ENCODE measurements around the gene ARGLU1.

ARGLU1 gene

DNA sequence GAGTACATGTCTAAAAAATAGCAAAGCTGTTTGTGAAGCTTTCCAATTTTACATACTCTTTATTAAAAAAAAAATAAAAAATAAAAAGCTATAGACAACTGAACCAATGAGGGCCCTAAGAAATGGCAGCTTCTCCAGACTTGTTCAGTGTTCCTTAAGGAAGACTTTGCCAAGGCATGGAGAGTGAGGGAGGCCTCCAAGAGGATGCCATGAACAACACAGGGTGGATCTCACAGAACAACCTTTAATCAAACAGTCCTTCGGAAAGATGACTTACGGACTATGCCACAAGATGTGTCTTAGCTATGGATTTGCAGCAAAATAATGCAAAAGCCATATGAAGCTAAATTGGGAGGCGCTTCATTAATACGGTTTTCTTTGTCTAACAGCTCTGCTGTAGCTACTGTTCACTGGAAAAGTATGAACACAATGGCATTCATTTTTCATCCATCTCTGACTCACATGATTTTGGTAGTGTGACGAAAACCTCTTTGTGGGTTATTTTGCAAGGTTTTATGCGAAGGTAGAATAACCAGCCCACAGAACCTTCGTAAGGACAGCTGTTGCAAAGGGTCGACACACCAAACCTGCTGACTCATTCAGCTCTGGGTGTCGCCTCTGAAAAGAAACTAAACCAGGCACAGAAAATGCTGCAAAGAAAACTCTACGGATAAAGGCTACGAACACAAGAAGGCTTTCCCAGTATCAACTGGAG is 60.2 kb downstream of the ARGLU1 start:
- Mint-ChIP-seq H3K4me1 (no peaks in the 10 kb centered on the region), H3K27ac (no peak overlapping the region), H3K9me3 (no peaks in the 10 kb centered on the region), H3K36me3 (no peaks in the 10 kb centered on the region), H3K4me3 (no peak overlapping the region)
- DNase-seq (ENCODE audit: low spot score in 2 of 2) (no peak), ATAC-seq (peak; percentile 66)

DNA sequence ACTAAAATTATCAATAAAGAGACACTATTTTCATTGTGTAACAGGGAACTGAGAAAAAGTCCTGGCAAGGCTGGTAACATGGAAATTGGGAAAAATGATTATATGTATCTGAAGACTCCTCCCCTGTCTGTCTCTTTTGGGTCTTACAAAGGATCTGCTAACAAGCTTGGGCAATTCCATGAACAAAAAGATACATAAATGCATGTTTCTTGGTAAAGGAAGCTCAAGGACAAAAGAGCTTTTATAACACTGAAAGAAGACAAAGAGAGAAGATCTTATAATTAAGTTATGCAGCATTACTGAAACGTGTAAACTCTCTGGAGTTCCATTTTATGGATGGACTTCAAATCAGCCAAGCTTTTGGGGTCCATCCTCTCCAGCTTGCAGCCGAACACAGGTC is 61.7 kb downstream of the ARGLU1 start:
- no peaks in the 10 kb centered on the region for H3K36me3 Mint-ChIP-seq
- H3K4me1 Mint-ChIP-seq = no peaks in the 10 kb centered on the region
- ATAC-seq = no peak
- no peaks in the 10 kb centered on the region for H3K9me3 Mint-ChIP-seq
- no peak overlapping the region for H3K4me3 Mint-ChIP-seq
- no peak overlapping the region for H3K27ac Mint-ChIP-seq
- no peak for DNase-seq (ENCODE audit: low spot score in 2 of 2)

DNA sequence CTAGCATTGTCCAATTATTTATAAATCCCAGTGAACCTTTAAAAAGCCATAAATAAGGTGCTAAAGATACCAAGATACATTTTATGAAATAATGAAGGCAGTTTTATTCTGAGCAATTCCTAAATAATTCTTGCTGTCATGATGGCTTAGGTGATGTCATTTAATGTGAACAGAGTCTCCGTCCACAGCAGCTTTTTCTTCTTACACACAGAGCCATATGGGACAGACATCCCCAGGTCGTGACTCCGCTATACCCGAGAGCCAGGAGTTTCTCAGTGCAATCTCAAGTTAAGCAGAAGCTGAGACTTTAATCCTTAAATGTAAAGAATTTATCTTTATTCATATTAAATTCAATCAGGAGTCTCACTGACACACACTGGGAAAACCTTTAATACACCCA is 62.2 kb downstream of the ARGLU1 start:
- DNase-seq (ENCODE audit: low spot score in 2 of 2) (no peak), ATAC-seq (no peak)
- Mint-ChIP-seq H3K27ac (no peak overlapping the region), H3K9me3 (no peaks in the 10 kb centered on the region), H3K36me3 (no peaks in the 10 kb centered on the region), H3K4me1 (no peaks in the 10 kb centered on the region), H3K4me3 (no peak overlapping the region)

DNA sequence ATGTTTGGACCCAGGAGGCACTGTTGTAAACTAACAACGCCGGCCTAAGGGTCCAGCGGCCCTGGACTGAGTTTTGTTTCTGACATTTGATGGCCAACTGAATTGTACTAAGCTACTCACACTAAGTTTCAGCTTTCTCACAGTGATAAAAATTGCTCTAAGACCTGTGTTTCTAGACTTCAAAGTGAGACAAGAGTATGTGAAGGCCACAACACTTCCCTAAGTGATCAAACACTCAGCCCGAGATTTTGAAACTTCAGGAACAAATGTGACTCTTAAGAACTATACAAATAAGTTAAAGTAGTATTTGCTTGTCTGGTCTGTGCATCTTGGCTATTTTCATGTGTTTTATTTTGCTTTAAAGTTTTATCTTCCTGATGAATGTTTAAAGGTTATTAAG is 62.6 kb downstream of the ARGLU1 start:
- H3K36me3 Mint-ChIP-seq = no peaks in the 10 kb centered on the region

DNA sequence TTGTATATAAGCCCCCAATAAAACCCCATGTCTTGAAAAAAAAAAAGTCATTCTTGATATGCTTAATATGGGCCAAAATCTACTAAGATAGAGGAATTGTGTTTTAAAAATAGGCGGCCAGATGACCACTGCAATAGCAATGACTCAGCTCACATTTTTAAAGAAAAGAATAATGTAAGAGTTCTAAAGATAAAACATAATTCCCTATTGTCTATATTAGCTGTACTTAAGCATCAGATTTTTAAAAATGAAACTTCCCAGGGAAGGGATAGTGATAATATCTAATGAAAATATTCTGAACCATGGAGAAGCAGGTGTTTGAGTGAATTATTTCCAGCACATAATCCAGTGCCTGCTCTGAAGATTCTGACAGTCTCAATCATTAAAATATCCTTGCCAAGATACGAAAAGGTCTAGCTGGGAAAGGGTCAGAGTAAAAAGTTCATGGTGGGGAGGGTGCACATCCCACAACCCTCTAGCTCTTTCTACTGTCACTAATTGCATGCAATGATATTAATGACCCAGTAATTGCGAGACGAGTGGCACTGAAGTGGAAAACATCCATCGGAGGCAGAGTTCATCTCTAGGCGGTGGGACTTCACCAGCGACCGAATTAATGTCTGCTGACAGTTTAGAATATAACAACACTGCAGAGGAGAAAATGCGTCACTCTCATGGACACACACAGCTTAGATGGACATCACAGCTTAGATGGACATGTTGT is 64.0 kb downstream of the ARGLU1 start:
- Mint-ChIP-seq H3K9me3 (no peaks in the 10 kb centered on the region), H3K4me1 (no peaks in the 10 kb centered on the region), H3K27ac (no peak overlapping the region), H3K36me3 (no peaks in the 10 kb centered on the region), H3K4me3 (no peak overlapping the region)
- DNase-seq (ENCODE audit: low spot score in 2 of 2) (no peak), ATAC-seq (no peak)

More for the DNA sequence above, 62.6 kb downstream of the ARGLU1 start:
- no peak for ATAC-seq
- Mint-ChIP-seq H3K9me3 (no peaks in the 10 kb centered on the region), H3K4me1 (no peaks in the 10 kb centered on the region), H3K27ac (no peak overlapping the region), H3K4me3 (no peak overlapping the region)
- no peak for DNase-seq (ENCODE audit: low spot score in 2 of 2)

DNA sequence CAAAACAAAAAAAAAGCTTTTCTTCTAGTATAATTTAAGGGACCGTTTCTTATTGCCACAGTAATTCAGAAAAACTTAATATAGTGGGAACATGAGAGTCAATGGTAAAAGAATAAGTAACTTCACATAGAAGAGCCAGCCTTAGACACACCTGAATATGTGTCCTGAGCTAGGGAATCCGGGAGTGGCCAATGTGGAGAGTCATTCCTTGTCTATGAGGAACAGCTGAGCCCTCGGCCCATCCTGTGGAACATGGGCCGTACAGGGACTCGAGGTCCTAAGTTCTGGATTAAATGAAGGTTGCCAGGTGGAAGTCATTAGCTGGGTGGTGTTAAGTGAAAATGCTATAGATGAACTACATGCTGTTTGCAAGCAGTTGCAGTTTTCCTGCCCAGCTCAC is 64.7 kb downstream of the ARGLU1 start:
- ATAC-seq = no peak
- no peaks in the 10 kb centered on the region for H3K4me1 Mint-ChIP-seq
- H3K4me3 Mint-ChIP-seq = no peak overlapping the region
- H3K9me3 Mint-ChIP-seq = no peaks in the 10 kb centered on the region
- no peaks in the 10 kb centered on the region for H3K36me3 Mint-ChIP-seq
- DNase-seq (ENCODE audit: low spot score in 2 of 2) = no peak
- H3K27ac Mint-ChIP-seq = no peak overlapping the region

DNA sequence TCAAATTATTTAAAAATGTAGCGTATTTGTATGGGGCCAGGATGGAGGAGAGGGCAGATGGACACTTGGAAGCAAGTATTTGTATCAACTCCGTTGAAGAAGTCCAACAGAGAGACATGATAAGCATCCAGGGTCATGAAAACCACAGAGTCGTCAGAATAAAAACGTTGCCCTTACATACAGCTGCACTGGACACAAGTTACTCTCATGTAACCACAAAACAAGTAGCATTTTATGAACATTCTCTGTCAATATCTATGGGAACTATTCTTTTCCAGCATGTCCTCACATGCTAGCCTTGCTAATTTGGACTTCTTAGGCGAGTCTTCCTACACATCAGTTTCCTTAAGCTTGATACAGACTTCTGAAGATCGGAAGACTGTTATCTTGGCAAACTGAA is 67.5 kb downstream of the ARGLU1 start:
- H3K27ac Mint-ChIP-seq = no peak overlapping the region
- H3K4me1 Mint-ChIP-seq = no peaks in the 10 kb centered on the region
- DNase-seq (ENCODE audit: low spot score in 2 of 2) (no peak), ATAC-seq (no peak)
- H3K4me3 Mint-ChIP-seq = no peak overlapping the region
- H3K36me3 Mint-ChIP-seq = no peaks in the 10 kb centered on the region
- H3K9me3 Mint-ChIP-seq = no peaks in the 10 kb centered on the region

DNA sequence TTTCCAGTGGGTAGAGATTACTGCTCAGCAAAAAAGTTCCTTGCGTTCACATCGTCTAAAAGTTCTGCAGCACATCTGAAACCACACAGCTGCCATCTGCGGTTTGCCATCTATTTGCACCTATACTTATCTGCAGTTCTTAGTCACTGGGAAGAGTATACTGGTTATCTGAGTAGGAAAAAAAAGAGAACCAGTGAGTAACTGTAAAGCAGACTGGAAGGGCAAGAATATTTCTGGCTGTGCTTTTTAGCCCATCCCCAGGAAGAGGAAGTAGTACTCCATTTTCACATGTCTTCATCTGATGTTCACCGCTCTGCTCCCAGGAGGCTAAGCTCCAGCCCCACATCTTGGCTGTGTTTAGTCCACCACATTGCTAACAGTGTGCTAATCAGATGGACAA is 68.0 kb downstream of the ARGLU1 start:
- DNase-seq (ENCODE audit: low spot score in 2 of 2) (no peak), ATAC-seq (no peak)
- no peaks in the 10 kb centered on the region for H3K9me3 Mint-ChIP-seq
- no peaks in the 10 kb centered on the region for H3K36me3 Mint-ChIP-seq
- no peaks in the 10 kb centered on the region for H3K4me1 Mint-ChIP-seq
- no peak overlapping the region for H3K4me3 Mint-ChIP-seq
- H3K27ac Mint-ChIP-seq = no peak overlapping the region

DNA sequence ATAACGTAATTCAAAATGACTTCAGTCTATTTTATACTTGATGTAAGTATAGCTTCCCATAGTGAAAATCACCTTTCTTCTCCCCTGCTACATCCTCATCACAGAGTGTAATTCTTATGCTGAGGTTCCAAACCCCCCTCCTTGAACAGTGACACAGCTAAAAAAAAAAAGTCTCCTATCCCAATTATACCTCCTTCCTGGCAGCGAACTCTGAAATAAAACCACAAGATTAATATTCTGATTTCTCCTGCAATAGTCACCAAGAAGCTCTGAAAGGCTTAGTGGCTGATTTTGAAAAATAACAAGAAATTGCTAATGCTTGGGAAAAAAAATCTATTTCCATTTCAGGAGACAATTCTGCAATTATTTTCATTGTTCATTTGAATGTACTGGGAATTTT is 68.8 kb downstream of the ARGLU1 start:
- no peak overlapping the region for H3K4me3 Mint-ChIP-seq
- H3K4me1 Mint-ChIP-seq = no peaks in the 10 kb centered on the region
- DNase-seq (ENCODE audit: low spot score in 2 of 2) (no peak), ATAC-seq (no peak)
- no peaks in the 10 kb centered on the region for H3K9me3 Mint-ChIP-seq
- no peaks in the 10 kb centered on the region for H3K36me3 Mint-ChIP-seq
- H3K27ac Mint-ChIP-seq = no peak overlapping the region

DNA sequence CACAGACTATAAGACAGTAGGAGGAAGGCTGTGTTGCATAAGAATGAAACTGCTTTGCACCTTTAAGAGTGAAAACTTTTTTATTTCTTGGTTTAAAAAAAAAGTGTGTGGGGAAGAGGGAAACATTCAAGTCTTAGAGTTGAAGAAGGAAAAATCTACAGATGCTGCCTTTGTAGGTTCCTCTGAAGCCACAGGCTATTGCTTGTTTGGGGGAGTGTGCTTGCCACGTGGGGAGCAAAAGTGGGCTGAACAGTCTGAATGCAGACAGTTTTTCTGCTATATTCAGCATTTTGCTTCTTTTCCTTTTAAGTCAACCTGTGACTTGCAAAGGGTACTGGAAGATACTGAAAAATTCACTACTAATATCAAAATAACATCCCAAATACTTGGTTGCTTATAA is 69.4 kb downstream of the ARGLU1 start:
- DNase-seq (ENCODE audit: low spot score in 2 of 2) (no peak), ATAC-seq (no peak)
- Mint-ChIP-seq H3K9me3 (no peaks in the 10 kb centered on the region), H3K4me3 (no peak overlapping the region), H3K4me1 (no peaks in the 10 kb centered on the region), H3K27ac (no peak overlapping the region), H3K36me3 (no peaks in the 10 kb centered on the region)

DNA sequence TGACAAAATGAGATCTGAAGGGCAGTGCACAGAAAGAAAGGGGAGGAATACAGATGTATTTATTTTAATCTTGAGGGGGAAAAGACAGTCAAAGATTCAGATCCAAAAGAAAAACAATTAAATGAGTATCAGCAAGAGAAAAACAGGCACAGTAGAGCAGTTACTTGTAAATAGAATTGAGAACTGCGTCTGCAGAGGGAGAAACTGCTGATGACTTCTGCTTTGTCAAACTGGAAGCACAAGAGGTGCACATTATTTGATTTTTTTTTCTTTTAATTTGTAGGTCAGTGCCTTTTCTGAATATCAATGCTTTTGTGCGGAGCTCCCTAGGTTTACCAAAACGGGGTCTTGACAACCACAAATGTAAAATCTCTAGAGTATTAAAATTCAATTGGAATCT is 69.8 kb downstream of the ARGLU1 start:
- Mint-ChIP-seq H3K4me1 (no peaks in the 10 kb centered on the region), H3K36me3 (no peaks in the 10 kb centered on the region), H3K27ac (no peak overlapping the region), H3K9me3 (no peaks in the 10 kb centered on the region), H3K4me3 (no peak overlapping the region)
- DNase-seq (ENCODE audit: low spot score in 2 of 2) (no peak), ATAC-seq (no peak)

DNA sequence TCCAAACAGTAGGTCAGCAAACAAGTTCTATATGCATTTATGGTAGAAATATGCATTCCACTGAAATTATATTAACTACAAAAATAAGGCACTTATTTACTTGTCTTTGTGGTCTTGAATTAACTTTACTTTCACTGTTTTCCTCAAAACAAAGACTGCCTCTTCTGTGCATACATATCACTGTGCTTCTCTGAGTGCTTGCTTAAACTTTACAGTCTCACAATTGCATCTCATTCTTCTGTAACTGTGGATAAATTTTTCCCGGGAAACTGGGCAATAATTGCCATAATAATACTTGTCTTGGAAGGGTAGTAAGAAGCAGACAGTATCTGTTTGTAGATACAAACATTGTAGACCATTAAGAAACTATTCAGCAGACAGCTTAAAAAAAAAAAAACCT is 70.9 kb downstream of the ARGLU1 start:
- ATAC-seq = no peak
- peaks cover 6% of the 10 kb centered on the region for H3K4me1 Mint-ChIP-seq
- no peak overlapping the region for H3K27ac Mint-ChIP-seq
- no peaks in the 10 kb centered on the region for H3K36me3 Mint-ChIP-seq
- no peak overlapping the region for H3K4me3 Mint-ChIP-seq
- H3K9me3 Mint-ChIP-seq = no peaks in the 10 kb centered on the region
- DNase-seq (ENCODE audit: low spot score in 2 of 2) = no peak

DNA sequence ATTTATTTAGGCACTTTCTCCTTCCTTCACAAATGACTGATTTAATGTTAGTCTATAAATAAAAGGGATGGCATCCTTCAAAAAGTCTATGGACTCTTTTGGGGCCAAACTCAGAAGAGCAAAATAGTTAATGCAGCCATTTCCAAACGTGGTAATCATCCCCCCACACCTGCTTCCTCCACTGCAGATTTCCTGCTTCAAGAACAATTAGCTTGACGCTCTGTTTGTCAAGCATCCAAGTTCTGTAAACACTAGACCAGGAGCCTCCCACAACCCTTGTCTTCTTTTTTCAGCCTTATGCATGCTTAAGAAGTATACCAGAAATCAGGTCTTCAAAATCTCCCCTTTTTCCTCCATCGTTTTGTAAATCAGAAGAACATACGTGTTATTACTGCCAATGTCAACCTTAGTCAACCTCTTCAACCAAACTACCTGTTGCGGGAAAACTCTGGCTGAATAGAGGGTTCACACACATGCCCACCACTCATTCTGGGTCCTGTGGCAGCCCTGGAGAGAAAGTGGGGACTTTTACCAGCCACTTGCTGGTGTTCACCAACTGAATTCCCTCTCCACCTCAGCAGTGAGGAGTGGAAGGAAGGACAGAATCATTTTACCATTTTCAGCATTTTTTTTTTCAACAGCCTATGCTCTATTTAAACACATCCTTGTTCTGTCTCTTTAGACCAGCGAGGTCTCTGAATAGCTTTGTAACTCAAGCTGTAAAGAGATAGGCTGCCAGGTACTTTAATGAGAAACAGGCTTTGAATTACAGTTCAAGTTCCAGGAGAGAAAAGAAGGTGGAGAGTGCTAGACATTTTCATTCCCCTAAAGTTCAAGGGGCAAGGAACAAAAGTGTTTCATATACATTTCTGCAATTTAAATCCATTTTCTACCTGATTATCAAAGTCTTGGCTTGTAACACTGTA is 71.6 kb downstream of the ARGLU1 start:
- H3K9me3 Mint-ChIP-seq = no peaks in the 10 kb centered on the region
- H3K4me3 Mint-ChIP-seq = no peak overlapping the region
- no peak for ATAC-seq
- no peaks in the 10 kb centered on the region for H3K36me3 Mint-ChIP-seq
- H3K4me1 Mint-ChIP-seq = peaks cover 13% of the 10 kb centered on the region
- DNase-seq (ENCODE audit: low spot score in 2 of 2) = no peak
- no peak overlapping the region for H3K27ac Mint-ChIP-seq

DNA sequence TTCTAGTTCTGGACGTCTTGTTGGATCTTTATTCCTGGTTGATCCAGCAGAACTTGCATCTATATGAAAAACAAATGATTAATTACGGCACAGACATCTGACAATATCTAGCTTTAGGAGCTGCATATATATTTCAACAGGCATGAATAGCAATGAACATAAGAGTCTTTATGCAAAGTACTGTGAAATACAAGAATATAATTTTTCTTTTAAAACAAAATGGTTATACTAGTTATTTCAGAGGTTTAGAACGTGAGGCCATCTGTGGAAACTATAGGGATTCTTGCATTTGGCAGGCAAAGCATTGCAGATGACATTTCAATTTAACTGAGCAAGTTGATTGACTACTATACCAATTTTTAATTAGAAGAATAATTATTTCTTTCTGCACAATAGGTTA is 73.0 kb downstream of the ARGLU1 start:
- peaks cover 22% of the 10 kb centered on the region for H3K4me1 Mint-ChIP-seq
- no peaks in the 10 kb centered on the region for H3K36me3 Mint-ChIP-seq
- DNase-seq (ENCODE audit: low spot score in 2 of 2) (no peak), ATAC-seq (no peak)
- no peak overlapping the region for H3K4me3 Mint-ChIP-seq
- H3K27ac Mint-ChIP-seq = no peak overlapping the region
- H3K9me3 Mint-ChIP-seq = no peaks in the 10 kb centered on the region

DNA sequence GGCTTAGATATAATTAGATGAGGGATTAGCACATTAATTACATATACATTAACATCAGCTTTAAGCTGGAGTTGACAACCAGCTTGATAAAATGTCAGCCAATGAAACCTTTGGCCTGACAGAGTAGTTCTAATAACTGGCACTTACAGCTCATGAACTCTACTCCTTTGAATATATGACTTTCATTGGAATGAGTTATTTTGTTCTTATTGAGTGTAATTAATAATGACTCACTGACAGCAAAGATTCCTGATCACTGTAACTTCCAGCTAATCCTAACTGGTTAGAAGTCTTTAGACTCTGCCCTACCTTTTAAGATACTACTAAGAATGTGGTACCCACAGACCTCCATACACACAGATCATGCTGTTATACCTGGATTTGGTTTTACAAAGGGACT is 73.4 kb downstream of the ARGLU1 start:
- Mint-ChIP-seq H3K36me3 (no peaks in the 10 kb centered on the region), H3K4me1 (peaks cover 22% of the 10 kb centered on the region), H3K9me3 (no peaks in the 10 kb centered on the region), H3K27ac (no peak overlapping the region), H3K4me3 (no peak overlapping the region)
- DNase-seq (ENCODE audit: low spot score in 2 of 2) (no peak), ATAC-seq (no peak)

Data from stimulated activated effector memory CD8-positive, alpha-beta T cell treated with anti-CD3 and anti-CD28 coated beads, Interleukin-12 subunit alpha, Interleukin-12 subunit beta, amount 100 ng/mL, for 72 hours (primary cell).